ENCODE measurements around the gene SHISA8.

The SHISA8 gene

DNA sequence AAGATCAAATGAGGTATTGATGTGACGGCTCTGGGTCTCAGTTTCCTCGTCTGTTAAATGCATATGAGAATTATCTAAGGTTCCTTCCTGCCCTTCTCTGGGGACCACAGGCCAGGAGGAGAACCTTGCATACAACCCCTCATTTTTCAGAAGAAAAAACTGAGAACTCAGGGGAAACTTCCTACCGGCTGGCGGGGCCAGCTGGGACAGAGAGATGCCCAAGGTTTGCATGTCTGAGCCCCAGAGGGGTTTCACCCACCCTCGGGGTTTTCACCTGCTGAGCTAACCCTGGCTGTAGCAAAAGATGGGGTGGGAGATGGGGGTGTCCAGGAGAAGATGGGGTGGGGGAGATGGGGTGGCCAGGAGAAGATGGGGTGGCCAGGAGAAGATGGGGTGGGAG, 7.5 kb upstream of the SHISA8 start:
- Histone ChIP-seq H3K4me1 (ENCODE audit: control insufficient read depth, insufficient read depth, low read length) (peaks cover 9% of the 10 kb centered on the region), H3K9me3 (ENCODE audit: control insufficient read depth, low read length) (no peaks in the 10 kb centered on the region), H3K4me3 (ENCODE audit: insufficient read depth, low read depth, low read length) (no peak overlapping the region), H3K27me3 (ENCODE audit: control insufficient read depth, insufficient read depth, low read length, poor library complexity, severe bottlenecking) (peaks cover 91% of the 10 kb centered on the region), H3K36me3 (ENCODE audit: control insufficient read depth, insufficient read depth, low read length) (no peaks in the 10 kb centered on the region), H3K27ac (ENCODE audit: insufficient read depth, low read depth, low read length, poor library complexity, severe bottlenecking) (no peak overlapping the region)
- WGBS, 2 experiments = 84 to 93% methylated on average over 5 of the region's 5 CpGs

DNA sequence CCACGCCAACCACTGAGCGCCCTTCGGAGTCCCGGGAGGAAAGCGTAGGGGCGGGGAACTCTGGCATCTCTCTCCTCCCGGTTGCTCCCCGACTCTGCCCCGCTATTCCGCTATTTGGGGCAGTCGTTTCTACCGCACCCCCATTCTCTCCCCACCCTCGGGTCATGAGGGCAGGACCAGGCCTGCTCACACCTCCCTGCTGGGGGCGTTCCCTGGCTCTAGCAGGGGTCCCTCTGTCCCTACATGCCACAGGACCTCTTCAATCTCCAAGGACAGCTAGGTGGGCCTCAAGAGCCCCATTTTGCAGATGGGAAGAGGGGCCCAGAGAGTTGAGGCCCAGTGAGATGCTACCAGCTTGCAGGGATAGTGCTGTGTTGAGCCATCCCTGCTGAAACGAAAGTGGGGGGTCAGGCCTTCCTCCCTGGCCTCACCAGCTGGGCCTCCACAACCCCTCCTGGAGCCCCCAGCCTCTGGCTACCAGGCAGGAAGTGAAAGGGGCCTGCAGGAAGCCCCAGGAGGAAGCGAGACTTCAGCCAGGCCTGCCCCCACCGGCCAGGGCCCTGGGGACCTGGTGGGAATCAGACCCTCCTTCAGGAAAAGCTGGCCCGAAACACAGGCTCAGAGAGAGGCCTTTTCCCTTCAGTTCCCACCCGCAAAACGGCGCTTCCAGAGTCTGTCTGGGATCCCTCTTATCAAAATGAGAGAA, 5.5 kb upstream of the SHISA8 start:
- 67 to 72% methylated on average over 21 of the region's 21 CpGs for WGBS, 2 experiments
- no peaks in the 10 kb centered on the region for H3K9me3 ChIP-seq (ENCODE audit: control insufficient read depth, low read length)
- no peaks in the 10 kb centered on the region for H3K36me3 ChIP-seq (ENCODE audit: control insufficient read depth, insufficient read depth, low read length)
- no peak overlapping the region for H3K27ac ChIP-seq (ENCODE audit: insufficient read depth, low read depth, low read length, poor library complexity, severe bottlenecking)
- peaks cover 91% of the 10 kb centered on the region for H3K27me3 ChIP-seq (ENCODE audit: control insufficient read depth, insufficient read depth, low read length, poor library complexity, severe bottlenecking)
- no peak overlapping the region for H3K4me3 ChIP-seq (ENCODE audit: insufficient read depth, low read depth, low read length)
- H3K4me1 ChIP-seq (ENCODE audit: control insufficient read depth, insufficient read depth, low read length) = peaks cover 4% of the 10 kb centered on the region

- WGBS, 2 experiments = 8 to 9% methylated on average over 62 of the region's 62 CpGs
- no peak overlapping the region for H3K4me3 ChIP-seq (ENCODE audit: insufficient read depth, low read depth, low read length)
- H3K27ac ChIP-seq (ENCODE audit: insufficient read depth, low read depth, low read length, poor library complexity, severe bottlenecking) = no peak overlapping the region
- no peaks in the 10 kb centered on the region for H3K4me1 ChIP-seq (ENCODE audit: control insufficient read depth, insufficient read depth, low read length)
- H3K9me3 ChIP-seq (ENCODE audit: control insufficient read depth, low read length) = no peaks in the 10 kb centered on the region
- no peaks in the 10 kb centered on the region for H3K36me3 ChIP-seq (ENCODE audit: control insufficient read depth, insufficient read depth, low read length)
- H3K27me3 ChIP-seq (ENCODE audit: control insufficient read depth, insufficient read depth, low read length, poor library complexity, severe bottlenecking) = peaks cover 91% of the 10 kb centered on the region
Measured at GRCh38 chr22:41919357-41920224, 4.7 kb upstream of the SHISA8 start.

GRCh38 chr22:41917903-41918791, 3.3 kb upstream of the SHISA8 start:
- 87 to 88% methylated on average over 23 of the region's 23 CpGs for WGBS, 2 experiments
- Histone ChIP-seq H3K9me3 (ENCODE audit: control insufficient read depth, low read length) (no peaks in the 10 kb centered on the region), H3K4me3 (ENCODE audit: insufficient read depth, low read depth, low read length) (no peak overlapping the region), H3K36me3 (ENCODE audit: control insufficient read depth, insufficient read depth, low read length) (no peaks in the 10 kb centered on the region), H3K27ac (ENCODE audit: insufficient read depth, low read depth, low read length, poor library complexity, severe bottlenecking) (no peak overlapping the region), H3K4me1 (ENCODE audit: control insufficient read depth, insufficient read depth, low read length) (no peaks in the 10 kb centered on the region), H3K27me3 (ENCODE audit: control insufficient read depth, insufficient read depth, low read length, poor library complexity, severe bottlenecking) (peaks cover 92% of the 10 kb centered on the region)

DNA sequence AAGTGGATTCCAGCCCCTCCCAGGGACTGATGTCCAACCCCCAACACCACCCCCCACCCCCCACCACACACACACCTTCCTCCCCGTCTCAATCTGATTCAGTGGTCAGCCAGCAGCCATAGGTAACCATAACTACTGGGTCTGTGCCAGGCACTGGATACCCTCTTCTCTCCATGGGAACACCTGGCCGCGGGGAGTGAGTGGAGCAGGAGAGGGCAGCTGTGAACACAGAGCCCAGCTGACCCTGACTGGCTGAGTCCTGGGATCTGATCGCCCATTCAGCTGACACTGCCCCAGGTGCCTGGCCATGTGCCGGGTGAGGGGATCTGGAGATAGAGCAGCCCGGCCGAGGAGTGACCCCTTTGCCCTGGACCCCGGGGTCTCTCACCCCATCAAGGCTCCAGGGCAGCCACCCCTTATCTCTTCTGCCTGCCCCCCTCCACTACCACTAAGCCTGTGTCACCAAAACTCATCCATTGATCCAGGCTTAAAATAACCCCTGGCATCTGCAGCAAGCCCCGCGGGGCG, 2.6 kb upstream of the SHISA8 start:
- Histone ChIP-seq H3K36me3 (ENCODE audit: control insufficient read depth, insufficient read depth, low read length) (no peaks in the 10 kb centered on the region), H3K4me1 (ENCODE audit: control insufficient read depth, insufficient read depth, low read length) (no peaks in the 10 kb centered on the region), H3K27me3 (ENCODE audit: control insufficient read depth, insufficient read depth, low read length, poor library complexity, severe bottlenecking) (peaks cover 94% of the 10 kb centered on the region), H3K9me3 (ENCODE audit: control insufficient read depth, low read length) (no peaks in the 10 kb centered on the region), H3K27ac (ENCODE audit: insufficient read depth, low read depth, low read length, poor library complexity, severe bottlenecking) (no peak overlapping the region), H3K4me3 (ENCODE audit: insufficient read depth, low read depth, low read length) (no peak overlapping the region)
- WGBS, 2 experiments = 79 to 85% methylated on average over 11 of the region's 11 CpGs

DNA sequence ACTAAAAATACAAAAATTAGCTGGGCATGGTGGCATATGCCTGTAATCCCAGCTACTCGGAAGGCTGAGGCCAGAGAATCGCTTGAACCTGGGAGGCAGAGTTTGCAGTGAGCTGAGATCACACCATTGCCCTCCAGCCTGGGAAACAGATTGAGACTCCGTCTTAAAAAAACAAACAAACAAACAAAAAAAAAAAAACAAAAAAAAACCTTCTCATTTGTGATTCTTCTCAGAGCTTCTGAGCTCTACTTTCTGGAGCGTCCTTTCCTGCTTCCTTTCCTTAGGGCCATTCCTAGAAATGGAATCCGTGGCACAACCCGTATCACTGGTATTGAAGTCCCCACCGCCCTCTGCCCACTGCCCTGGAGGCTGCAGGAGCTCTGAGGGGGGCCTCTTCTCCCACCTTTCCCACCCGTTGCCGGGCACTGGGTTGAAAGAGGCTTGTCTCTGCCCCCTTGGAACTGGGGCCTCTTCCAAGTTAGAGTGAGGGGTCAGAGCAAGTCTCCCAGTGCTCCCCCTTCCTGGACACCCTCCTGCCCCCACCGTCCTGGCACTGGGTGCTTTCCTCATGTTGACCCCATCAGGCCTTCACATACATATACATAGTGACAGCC, 2.0 kb upstream of the SHISA8 start:
- Histone ChIP-seq H3K27ac (ENCODE audit: insufficient read depth, low read depth, low read length, poor library complexity, severe bottlenecking) (no peak overlapping the region), H3K9me3 (ENCODE audit: control insufficient read depth, low read length) (no peaks in the 10 kb centered on the region), H3K36me3 (ENCODE audit: control insufficient read depth, insufficient read depth, low read length) (no peaks in the 10 kb centered on the region), H3K4me3 (ENCODE audit: insufficient read depth, low read depth, low read length) (no peak overlapping the region), H3K27me3 (ENCODE audit: control insufficient read depth, insufficient read depth, low read length, poor library complexity, severe bottlenecking) (peaks cover 95% of the 10 kb centered on the region), H3K4me1 (ENCODE audit: control insufficient read depth, insufficient read depth, low read length) (no peaks in the 10 kb centered on the region)
- WGBS, 2 experiments = 56 to 60% methylated on average over 10 of the region's 10 CpGs

- Histone ChIP-seq H3K27ac (ENCODE audit: insufficient read depth, low read depth, low read length, poor library complexity, severe bottlenecking) (no peak overlapping the region), H3K4me3 (ENCODE audit: insufficient read depth, low read depth, low read length) (no peak overlapping the region), H3K36me3 (ENCODE audit: control insufficient read depth, insufficient read depth, low read length) (no peaks in the 10 kb centered on the region), H3K27me3 (ENCODE audit: control insufficient read depth, insufficient read depth, low read length, poor library complexity, severe bottlenecking) (peaks cover 100% of the 10 kb centered on the region), H3K9me3 (ENCODE audit: control insufficient read depth, low read length) (no peaks in the 10 kb centered on the region), H3K4me1 (ENCODE audit: control insufficient read depth, insufficient read depth, low read length) (peaks cover 4% of the 10 kb centered on the region)
- WGBS, 2 experiments = 29 to 30% methylated on average over 11 of the region's 11 CpGs
Measured at GRCh38 chr22:41915786-41916493, 1.1 kb upstream of the SHISA8 start.

- no peaks in the 10 kb centered on the region for H3K9me3 ChIP-seq (ENCODE audit: control insufficient read depth, low read length)
- H3K27me3 ChIP-seq (ENCODE audit: control insufficient read depth, insufficient read depth, low read length, poor library complexity, severe bottlenecking) = peaks cover 100% of the 10 kb centered on the region
- no peak overlapping the region for H3K27ac ChIP-seq (ENCODE audit: insufficient read depth, low read depth, low read length, poor library complexity, severe bottlenecking)
- WGBS, 2 experiments = 1 to 2% methylated on average over 67 of the region's 67 CpGs
- H3K4me3 ChIP-seq (ENCODE audit: insufficient read depth, low read depth, low read length) = no peak overlapping the region
- H3K4me1 ChIP-seq (ENCODE audit: control insufficient read depth, insufficient read depth, low read length) = peaks cover 8% of the 10 kb centered on the region
- no peaks in the 10 kb centered on the region for H3K36me3 ChIP-seq (ENCODE audit: control insufficient read depth, insufficient read depth, low read length)
Measured at GRCh38 chr22:41914611-41915034, 251 bp downstream of the SHISA8 start.

DNA sequence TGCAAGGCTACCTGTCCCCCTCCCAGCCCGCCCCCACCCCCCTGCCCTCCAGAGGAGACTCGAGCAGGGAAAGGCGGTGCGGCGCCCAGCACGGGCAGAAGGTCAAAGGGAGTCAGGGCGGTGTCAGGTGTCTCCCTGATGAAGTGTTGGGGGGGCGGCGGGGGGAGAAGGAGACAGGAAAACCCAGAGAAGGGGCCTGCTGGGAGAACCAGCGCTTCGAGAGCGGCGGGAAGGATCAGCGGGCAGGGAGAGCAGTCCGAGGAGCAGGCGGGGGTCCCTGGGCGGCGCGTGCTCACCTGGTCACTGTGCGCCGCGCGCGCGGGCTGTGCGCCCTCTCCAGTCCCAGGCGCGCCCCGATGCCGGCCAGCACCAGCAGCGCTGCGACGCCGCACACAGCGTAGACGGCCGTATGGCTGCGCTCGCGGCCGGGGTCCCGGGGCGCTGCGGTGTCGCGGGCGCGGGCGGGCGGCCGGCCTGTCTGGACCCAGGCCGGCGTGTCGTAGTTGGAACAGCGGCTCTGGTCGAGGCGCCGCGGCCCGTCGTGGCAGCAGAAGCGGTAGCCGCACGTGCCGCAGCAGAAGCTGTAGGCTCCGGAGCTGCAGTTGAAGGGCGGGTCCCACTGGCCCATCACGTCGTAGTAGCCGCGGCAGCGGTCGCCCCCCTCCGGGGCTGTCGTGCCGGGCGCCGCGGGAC, 886 bp downstream of the SHISA8 start:
- Histone ChIP-seq H3K9me3 (ENCODE audit: control insufficient read depth, low read length) (no peaks in the 10 kb centered on the region), H3K27ac (ENCODE audit: insufficient read depth, low read depth, low read length, poor library complexity, severe bottlenecking) (no peak overlapping the region), H3K4me3 (ENCODE audit: insufficient read depth, low read depth, low read length) (no peak overlapping the region), H3K27me3 (ENCODE audit: control insufficient read depth, insufficient read depth, low read length, poor library complexity, severe bottlenecking) (peaks cover 100% of the 10 kb centered on the region), H3K4me1 (ENCODE audit: control insufficient read depth, insufficient read depth, low read length) (peaks cover 8% of the 10 kb centered on the region), H3K36me3 (ENCODE audit: control insufficient read depth, insufficient read depth, low read length) (no peaks in the 10 kb centered on the region)
- WGBS, 2 experiments = 2% methylated on average over 79 of the region's 79 CpGs

Data from ectodermal cell (in vitro differentiated cells).